Measurements from ENCODE around the gene PACRG.

The PACRG gene

DNA sequence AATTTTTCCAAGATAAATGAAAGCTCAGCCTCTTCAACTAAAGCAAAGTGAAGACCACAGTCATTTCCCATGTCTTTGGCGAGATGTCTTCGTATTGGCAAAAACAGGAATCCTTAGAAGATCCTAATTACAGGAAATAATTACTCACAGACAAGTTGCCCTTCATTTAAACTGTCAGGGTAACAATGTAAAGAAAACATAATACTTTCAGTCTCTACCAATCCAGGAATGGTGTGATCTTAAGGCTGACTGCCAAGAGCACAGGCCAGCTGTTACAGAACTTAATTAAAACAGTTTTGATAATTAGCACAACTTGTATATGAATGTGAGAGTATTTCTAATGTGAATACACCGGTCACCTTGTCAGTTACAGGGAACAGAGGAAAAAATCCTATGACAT, 292.2 kb downstream of the PACRG start:
- DNase-seq: no peak

GRCh38 chr6:163021054-163021453, 293.3 kb downstream of the PACRG start:
- no peak for DNase-seq

GRCh38 chr6:163023700-163024099, 295.9 kb downstream of the PACRG start:
- DNase-seq: no peak

GRCh38 chr6:163026893-163027292, 299.1 kb downstream of the PACRG start:
- DNase-seq: no peak

- DNase-seq: no peak
These were observed 303.2 kb downstream of the PACRG start for GRCh38 chr6:163030980-163031379.

GRCh38 chr6:163031931-163032330, 304.2 kb downstream of the PACRG start:
- no peak for DNase-seq

GRCh38 chr6:163036160-163036645, 308.4 kb downstream of the PACRG start:
- DNase-seq: no peak

DNA sequence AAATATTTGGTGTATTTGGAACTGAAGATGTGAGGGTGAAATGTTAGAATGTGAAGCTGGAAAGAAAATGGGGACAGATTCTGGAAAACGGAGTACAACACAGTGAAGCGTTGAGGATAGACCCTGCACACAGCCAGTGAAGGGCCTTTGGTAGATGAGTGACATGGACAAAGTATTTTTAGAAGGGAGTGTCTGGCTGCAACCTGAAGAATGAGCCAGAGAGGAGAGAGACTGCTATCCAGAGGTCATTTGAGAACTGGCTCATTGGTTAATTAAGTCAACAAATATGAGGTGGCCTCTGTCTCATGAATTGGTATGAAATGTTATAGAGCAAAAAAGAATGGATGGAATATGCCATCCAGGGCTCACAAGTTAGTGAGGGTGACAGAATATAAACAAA, 310.5 kb downstream of the PACRG start:
- no peak for DNase-seq

DNA sequence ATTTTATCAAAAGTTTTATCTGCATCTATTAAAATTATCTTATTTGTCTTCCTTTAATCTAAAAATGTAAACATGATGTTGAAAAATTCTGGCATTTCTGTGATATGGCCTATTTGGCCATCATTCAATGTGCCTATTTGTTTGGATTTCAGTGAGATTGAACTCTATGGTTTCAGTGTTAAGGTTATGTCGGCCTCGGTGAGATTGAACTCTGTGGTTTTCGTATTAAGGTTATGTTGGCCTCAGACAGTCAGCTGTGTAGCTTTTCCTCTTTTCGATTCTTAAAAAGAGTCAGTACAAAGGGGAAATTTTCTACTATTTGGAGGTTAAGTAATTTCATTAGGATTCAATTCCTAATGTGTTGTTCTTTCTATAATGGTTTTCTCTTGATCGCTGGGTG, 320.6 kb downstream of the PACRG start:
- DNase-seq: no peak

GRCh38 chr6:163053667-163054344, 326.0 kb downstream of the PACRG start:
- DNase-seq: no peak

DNA sequence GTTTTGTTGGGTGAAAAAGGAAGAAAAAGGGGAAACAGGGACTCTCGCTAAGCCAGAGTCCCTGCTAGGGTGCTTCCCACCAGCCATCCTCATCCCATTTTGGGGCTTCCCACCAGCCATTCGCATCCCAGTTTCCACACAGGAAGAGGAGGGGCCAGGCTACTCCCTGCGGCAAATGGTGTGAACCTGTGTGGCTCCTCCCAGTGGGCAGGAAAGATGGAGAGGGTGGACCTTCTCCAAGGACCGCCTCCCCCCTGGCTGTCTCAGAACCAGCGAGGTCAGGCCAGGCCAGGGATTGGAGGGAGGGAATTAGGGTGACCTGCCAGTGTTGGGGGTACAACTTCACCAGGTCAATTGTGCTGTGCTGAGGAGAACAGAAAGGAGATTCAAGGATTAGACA, 326.9 kb downstream of the PACRG start:
- DNase-seq: no peak

DNA sequence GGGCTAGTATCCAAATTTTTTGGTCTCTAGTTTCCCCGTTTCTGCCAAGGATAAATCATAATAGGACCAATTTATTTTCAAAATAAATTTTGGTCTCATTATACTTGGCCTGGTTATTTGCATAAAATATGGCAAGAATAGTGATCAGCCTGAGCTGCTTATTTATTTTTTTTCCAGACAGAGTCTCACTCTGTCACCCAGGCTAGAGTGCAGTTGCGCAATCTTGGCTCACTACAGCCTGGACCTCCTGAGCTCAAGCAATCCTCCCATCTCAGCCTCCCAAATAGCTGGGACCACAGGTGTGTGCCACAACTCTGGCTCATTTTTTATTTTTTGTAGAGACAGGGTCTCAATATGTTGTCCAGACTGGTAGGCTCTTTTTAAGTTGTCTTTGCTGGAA, 329.5 kb downstream of the PACRG start:
- no peak for DNase-seq

DNA sequence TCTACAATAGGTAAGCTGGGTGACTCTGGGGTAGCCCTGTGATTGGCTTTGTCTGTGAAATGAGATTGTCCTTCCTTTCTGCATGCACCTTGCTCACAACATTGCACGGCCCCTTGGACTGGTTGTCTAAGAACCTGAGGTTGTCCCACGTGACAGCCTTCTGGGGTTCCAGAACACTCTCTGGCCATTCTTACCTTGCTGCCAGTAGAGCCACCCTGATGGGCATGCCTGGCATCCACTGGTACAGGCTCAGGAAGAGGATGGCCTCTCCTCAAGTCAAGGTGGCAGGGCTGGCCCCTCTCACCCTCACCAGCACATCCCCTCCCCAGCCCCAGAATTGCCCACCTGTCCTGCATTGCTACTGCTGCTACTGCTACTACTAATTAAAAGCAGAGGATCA, 335.0 kb downstream of the PACRG start:
- DNase-seq: no peak

DNA sequence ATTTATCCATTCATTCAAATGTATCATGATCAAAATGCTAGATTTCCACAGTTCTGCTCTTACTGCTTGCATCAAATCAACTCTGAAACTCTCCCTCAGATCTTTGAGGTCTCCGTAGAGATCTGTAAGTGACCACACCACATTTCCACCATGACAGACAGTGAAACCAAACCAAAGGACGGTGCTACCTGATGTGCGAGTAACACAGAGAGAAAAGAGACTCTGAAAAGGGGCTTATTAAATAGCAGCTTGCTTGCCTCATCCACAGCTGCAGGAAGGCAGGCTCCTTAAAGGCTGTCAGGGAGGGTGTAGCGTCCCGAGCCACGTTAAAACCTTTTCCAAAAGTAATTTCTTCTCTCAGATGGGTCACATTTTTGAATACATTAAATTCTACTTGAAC, 335.8 kb downstream of the PACRG start:
- DNase-seq: no peak

- DNase-seq: no peak
These were observed 336.6 kb downstream of the PACRG start for GRCh38 chr6:163064397-163064796.

DNA sequence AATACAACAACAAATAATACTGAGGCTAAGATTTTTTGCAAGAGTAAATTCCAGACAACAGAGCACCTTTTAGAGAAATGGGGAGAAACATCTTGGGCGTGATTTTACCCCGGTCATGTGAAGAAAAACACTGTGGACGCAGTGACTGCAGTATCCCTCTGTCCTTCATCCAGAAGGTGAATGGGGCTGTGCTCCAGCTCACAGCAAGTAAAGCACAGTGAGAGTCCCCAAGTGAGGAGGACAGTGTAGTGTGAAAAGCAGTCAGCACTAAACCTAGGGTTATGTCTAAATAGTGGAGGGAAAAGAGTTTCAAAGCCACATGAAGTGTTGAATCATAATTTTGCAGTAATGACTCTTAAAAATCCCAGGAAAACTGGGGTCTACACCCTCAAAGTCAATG, 338.4 kb downstream of the PACRG start:
- no peak for DNase-seq

DNA sequence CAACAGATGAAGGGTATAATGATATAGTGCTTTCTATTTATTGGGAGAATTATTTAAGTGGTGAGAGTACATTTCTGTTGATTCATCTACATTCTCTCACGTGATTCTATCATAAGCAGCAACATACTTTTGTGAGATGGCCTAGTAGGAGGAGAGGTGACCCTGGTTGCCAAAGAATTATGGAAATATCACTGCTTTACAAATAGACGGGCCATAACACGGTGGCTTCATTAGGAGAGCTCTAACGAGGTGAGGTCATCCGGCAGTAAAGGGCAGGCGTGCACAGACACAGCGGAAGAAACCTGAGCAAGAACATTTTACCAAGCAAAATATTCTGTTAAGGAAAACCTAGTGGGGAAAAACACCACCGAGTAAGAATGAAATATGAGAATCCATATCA, 349.4 kb downstream of the PACRG start:
- no peak for DNase-seq

- DNase-seq: no peak
These were observed 350.9 kb downstream of the PACRG start for GRCh38 chr6:163078712-163079111.

- DNase-seq: no peak
These were observed 352.5 kb downstream of the PACRG start for GRCh38 chr6:163080228-163080627.

DNA sequence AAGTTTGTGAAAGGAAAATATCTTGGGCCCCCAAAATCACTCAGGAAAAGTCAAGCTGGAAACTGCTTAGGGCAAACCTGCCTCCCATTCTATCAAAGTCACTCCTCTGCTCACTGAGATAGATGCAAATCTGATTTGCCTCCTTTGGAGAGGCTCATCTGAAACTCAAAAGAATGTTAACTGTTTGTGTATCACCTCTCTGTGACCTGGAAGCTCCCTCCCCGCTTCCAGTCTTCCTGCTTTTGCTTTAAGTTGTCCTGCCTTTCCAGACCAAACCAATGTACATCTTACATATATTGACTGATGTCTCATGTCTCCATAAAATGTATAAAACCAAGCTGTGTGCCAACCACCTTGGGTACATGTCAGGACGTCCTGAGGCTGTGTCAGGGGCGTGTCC, 355.4 kb downstream of the PACRG start:
- DNase-seq: no peak

GRCh38 chr6:163085426-163085825, 357.7 kb downstream of the PACRG start:
- no peak for DNase-seq

DNA sequence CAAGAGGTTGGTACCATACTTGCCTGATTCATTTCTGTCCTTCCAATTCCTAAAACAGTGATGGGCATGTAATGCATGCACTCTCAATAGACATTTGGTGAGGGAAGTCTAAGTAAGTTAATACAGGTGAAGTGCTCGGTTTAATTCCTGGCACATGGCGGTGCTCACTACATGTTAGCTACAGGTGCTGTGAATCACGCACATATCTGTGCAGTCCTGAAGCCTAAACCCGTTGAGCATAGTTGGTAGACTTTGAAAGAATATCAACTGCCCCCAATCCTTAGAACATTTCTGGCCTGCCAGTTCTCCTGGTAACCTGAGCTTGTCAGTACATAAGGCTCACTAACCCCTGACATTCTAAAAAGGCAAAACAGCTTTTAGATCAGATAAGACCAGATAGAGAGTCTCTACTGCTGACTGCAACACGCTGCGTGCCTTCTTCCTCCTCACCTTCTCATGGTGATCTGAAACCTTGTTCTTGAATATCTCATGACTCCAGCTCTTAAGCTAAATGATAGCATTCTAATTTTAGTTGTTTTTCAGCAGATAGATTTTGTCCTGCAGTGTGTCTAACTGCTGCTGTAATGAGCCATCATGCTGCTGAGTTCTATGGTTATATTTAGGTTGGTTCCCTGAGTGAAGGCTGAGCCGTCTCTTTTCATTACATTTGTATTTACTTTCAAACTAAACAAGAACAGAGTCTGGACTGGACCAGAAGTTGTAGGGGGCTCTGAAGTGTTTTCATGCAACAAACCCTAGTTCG, 358.3 kb downstream of the PACRG start:
- no peak for DNase-seq

DNA sequence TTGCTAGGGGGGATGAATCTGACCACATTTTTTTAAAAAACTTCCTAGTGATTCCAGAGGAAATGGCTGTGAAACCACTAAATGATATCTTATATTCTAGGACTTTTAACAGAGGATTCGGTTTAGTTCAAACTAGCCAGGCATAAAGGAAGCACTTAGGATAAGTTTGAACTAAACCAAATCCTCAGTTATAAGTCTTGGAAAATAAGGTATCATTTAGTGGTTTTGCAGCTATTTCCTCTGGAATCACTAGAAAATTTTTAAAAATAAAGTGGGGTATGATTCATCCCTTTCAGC, 358.8 kb downstream of the PACRG start:
- DNase-seq: no peak

DNA sequence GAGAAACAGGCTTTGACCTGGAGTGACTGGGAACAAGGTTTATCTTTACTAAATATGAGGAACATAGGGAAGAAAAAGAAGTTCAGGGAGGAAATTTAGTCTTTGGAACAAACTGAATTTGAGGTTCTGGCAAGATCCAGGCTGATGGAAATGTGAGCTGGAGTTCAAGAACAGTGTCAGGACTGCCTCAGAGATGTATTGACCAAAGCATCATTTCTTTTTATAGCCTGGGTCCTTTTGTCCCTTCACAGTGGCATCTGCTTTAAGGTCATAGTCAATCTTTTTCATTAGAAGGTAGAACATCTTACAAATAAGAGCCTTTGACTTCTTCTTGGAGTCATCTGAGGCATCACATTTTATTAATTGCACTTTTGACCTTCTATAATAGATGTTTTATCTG, 360.2 kb downstream of the PACRG start:
- DNase-seq: no peak

GRCh38 chr6:163092876-163093275, 365.1 kb downstream of the PACRG start:
- DNase-seq: no peak

Measured in central memory CD4-positive, alpha-beta T cell (primary cell).